GM21528 (cell line): ENCODE results near the gene CRMP1.

Source experiments
- ATAC-seq: cut with Tn5 transposase; IDR thresholded peaks from one replicate; pipeline ENCODE4 v1.9.1; 2021; ENCODE audit warnings: mild to moderate bottlenecking, moderate library complexity; ENCODE audit not compliant: unreplicated experiment, low FRiP score

CRMP1 gene

GRCh38 chr4:5921101-5921980, 28.5 kb upstream of the CRMP1 start:
- ATAC-seq = no peak

- no peak for ATAC-seq
Measured at GRCh38 chr4:5919571-5919970, 26.7 kb upstream of the CRMP1 start.

- ATAC-seq = no peak
Measured at GRCh38 chr4:5919044-5919443, 26.2 kb upstream of the CRMP1 start.

- no peak for ATAC-seq
Measured at GRCh38 chr4:5918331-5918985, 25.6 kb upstream of the CRMP1 start.

GRCh38 chr4:5917672-5918071, 24.8 kb upstream of the CRMP1 start:
- no peak for ATAC-seq

GRCh38 chr4:5916229-5916628, 23.3 kb upstream of the CRMP1 start:
- ATAC-seq = no peak

GRCh38 chr4:5913454-5913853, 20.6 kb upstream of the CRMP1 start:
- ATAC-seq = no peak

- no peak for ATAC-seq
Measured at GRCh38 chr4:5912614-5913019, 19.7 kb upstream of the CRMP1 start.

GRCh38 chr4:5908876-5909427, 16.1 kb upstream of the CRMP1 start:
- ATAC-seq = no peak

- no peak for ATAC-seq
Measured at GRCh38 chr4:5906191-5906590, 13.3 kb upstream of the CRMP1 start.

- ATAC-seq = no peak
Measured at GRCh38 chr4:5905714-5906113, 12.8 kb upstream of the CRMP1 start.

GRCh38 chr4:5900844-5901243, 8.0 kb upstream of the CRMP1 start:
- no peak for ATAC-seq

GRCh38 chr4:5899881-5900280, 7.0 kb upstream of the CRMP1 start:
- ATAC-seq = no peak

GRCh38 chr4:5899396-5899795, 6.5 kb upstream of the CRMP1 start:
- no peak for ATAC-seq

- no peak for ATAC-seq
Measured at GRCh38 chr4:5897674-5898073, 4.8 kb upstream of the CRMP1 start.

- no peak for ATAC-seq
Measured at GRCh38 chr4:5895287-5895686, 2.4 kb upstream of the CRMP1 start.

- no peak for ATAC-seq
Measured at GRCh38 chr4:5894266-5894665, 1.4 kb upstream of the CRMP1 start.

GRCh38 chr4:5893591-5893990, 705 bp upstream of the CRMP1 start:
- ATAC-seq = no peak

- ATAC-seq = no peak
Measured at GRCh38 chr4:5892323-5893003, 423 bp downstream of the CRMP1 start.

- no peak for ATAC-seq
Measured at GRCh38 chr4:5891563-5892322, 1.1 kb downstream of the CRMP1 start.
